HG03196 (cell line): ENCODE results near the gene CDC34.

Source experiments
- ATAC-seq: cut with Tn5 transposase; IDR thresholded peaks from one replicate; pipeline ENCODE4 v1.9.1; 2021; ENCODE audit not compliant: unreplicated experiment

The CDC34 gene

DNA sequence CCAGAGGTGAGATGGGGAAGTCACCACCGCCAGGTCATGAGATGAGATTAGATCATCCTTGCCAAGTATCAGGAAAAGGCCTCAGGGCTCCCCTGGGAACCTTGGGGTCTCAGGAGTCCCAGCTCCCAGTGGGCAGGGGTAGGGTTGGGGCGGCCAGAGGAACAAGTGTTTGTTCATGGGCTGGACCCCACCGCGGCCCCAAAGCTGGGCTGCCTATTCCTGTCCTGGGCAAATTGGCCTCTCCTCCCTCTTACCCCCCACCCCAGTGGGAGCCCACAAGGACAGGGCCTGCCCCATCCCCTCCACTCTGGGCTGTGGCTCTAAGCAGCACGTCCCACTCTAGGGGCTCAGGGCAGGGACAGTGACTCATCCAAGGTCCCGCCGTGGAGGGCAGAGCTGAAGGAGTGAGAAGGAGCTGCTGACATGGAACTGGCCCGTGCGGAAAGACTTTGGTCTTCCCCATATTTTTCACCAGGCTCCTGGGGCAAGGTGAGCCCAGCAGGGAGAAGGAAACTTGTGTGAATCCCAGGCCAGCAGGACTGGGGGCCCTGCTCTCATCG, 54.1 kb downstream of the CDC34 start:
- no peak for ATAC-seq

- no peak for ATAC-seq
Measured at GRCh38 chr19:588093-588740, 56.7 kb downstream of the CDC34 start.

DNA sequence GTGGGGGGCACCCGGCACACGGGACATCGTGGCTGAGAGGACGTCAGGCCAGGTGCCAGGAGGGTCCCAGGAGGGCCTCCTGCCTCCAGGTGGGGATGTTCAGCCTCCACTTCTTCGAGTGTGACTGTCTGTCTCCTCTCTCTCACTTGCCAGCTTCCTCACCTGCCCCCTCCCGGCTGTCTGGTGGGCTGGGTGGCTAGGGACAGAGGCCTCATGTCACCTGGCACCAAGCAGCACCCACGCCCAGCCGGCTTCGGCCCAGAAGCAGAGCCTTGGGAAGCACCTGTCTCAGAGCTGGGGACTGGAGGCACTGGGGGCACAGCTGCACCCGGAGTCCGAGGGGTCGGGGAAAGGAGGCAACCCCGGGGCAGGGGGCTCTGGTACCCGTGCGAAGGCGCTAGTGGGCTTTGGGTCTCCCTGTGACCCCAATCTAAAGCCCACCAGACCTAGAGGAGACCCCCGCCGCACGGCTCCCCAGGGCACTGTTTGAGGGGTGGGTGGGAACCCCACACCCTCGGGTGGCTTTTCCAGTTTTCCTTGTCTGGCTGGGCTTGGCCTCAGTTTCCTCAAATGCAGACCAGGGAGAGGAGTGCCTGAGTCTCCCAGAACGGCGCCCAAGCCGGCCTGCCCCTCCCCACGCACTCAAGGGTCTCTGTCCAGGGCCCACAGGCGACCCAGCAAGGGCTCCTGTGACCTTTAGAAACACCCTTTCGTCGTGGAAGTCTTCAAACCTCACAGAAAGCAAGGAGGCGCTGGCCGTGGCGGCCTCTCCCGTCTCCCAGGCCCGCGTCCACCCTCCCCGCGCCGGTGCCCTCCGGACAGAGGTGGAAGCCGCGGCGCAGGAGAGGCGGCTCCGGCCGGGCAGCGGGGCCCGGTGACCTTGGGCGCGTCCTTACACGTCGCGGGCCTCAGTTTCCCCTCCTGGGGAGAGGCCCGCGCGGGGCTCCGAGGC, 57.5 kb downstream of the CDC34 start:
- no peak for ATAC-seq

- ATAC-seq, result no peak
Measured at GRCh38 chr19:589693-590395, 58.3 kb downstream of the CDC34 start, which contains the start of gene HCN2. TSS of gene HCN2 (plus strand) at chr19:589881. CDS start at chr19:589946, 65 bp downstream.

- no peak for ATAC-seq
Measured at GRCh38 chr19:590396-590745, 58.8 kb downstream of the CDC34 start.

GRCh38 chr19:590750-591098, 59.2 kb downstream of the CDC34 start:
- ATAC-seq, result no peak

DNA sequence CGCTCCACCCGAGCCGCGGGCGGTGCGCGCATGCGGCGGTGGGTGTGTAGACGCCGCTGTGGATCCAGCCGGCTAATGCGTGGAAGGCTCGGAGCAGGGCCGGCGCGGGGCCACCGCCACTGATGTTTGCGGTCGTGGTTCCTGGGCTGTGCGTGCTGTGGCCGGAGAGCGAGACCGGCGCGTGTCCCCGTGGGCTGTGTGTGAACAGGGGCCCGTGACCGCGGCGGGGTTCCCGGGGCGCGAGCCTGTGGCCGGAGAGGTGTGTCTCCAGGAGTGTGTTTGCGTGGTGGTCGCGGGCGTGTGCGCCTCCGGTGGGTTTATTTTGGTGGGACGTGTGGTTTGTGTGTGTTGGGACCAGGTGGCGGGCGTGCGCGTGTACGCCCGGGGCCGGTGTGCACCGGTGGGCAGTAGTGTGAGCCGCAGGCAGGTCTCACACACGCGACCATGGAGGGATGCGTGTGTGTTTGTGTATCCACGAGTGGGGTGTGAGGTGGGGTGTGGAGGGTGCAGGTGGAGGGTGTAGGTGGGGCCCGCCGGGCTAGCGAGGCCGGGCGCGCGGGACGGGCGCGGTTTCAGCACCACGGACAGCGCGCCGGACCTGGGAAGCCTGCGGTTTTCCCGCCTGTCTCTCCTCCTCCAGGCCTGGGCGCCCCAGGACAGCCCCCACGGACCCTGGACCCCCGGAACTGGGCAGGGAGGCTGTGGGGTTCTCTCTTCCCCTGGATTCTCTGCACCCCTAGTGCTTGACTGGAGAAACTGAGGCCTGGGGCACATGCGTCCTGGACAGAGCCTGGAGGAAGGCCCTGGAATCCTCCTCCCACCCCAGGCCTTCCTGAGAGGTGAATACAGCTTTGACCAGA, 59.8 kb downstream of the CDC34 start:
- no peak for ATAC-seq
